Stimulated activated CD8-positive, alpha-beta memory T cell treated with anti-CD3 and anti-CD28 coated beads, Interleukin-15, amount 100 ng/mL, for 24 hours (primary cell): ENCODE measurements around the gene KIF12.

Source experiments
- DNase-seq: peaks from one replicate; pipeline ENCODE4 v3.0.0-alpha.2; 2020; ENCODE audit warnings: low read depth

KIF12 gene

GRCh38 chr9:114123031-114123977 is 24.2 kb upstream of the KIF12 start:
- no peak for DNase-seq

DNA sequence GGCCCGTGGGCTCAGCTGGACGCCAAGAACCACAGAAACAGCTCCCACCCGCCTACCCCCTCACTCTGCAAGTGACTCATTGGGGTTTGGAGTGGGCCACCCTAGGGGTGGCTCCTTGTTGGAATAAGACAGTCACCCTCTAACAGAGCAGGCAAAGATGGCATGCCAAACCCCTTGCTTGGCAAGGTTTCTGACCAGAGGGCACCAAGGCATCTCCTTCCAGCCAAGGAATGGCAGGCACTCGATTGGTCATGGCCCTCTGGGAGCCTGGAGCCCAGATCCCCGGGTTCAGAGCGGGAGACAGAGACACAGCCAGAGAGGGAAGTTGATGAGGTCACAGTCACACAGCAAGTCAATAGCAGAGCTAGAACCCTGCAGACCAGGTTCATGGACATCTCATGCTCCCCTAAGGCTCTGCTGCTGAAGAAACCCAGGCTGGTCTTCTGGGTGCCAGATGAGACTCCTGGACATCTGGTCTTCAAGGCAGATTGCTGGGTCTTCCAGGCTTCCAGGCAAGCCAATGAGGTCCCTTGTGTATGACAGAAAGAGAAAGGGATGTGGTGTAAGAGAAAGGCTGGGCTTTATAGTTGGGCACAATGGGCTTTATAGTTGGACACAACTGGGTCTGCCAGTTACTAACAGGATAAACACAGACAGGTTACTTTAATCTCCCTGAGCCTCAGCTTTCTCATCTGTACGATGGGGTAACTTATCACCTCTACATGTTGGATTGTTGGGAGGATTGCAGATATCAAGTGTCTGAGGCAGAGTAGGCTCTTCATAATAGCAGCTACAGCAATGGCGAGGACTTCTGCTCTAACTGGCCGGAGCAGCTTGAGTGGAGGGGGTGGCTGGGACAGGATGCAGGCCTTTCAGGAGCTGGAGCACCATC is 23.3 kb upstream of the KIF12 start:
- DNase-seq: no peak

GRCh38 chr9:114121227-114122135 is 22.4 kb upstream of the KIF12 start:
- no peak for DNase-seq

- no peak for DNase-seq
These were observed 21.3 kb upstream of the KIF12 start for GRCh38 chr9:114120192-114121014.

GRCh38 chr9:114119242-114120191 is 20.4 kb upstream of the KIF12 start:
- no peak for DNase-seq

DNA sequence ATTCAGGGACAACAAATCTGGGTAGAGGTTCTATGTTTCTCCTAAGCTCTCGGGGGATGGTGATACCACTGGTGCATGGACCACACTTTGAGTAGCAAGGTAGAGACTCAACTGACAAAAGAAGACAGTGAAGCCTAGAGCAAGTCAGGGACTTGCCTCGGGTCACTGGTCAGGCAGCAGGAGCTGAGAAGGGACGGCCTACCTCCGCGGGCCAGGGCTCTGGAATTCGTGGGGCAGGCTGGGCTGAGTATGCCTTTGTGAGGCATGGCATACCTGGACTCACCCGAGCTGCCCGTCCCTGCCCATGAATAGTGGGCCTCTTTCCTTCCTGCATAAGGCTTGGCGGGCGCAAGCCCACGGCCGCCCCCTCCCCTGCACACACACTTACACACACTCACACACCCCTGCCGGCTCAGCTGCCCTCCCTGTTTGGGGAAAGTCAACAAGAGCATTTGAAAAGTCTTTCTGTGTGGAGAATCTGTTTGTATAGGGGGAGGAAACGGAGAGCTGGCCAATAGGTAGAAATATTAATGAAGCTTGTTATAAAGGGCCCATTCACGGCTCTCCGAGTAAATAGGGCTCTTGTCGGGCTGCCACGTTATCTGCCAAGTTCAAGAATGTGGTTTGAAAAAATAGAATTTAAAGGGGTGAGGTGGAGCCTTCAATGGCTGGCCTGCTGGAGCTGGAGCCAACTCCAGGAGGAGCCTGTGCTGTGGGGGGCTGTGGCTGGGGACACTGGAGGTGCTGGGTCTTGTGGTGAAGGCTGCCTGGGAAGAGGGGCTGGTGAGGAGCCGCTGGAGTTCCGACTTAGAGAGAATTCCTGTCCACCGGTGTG is 19.1 kb upstream of the KIF12 start:
- no peak for DNase-seq

- DNase-seq: no peak
These were observed 18.5 kb upstream of the KIF12 start for GRCh38 chr9:114117614-114117995.

- no peak for DNase-seq
These were observed 17.1 kb upstream of the KIF12 start for GRCh38 chr9:114116126-114116747.

DNA sequence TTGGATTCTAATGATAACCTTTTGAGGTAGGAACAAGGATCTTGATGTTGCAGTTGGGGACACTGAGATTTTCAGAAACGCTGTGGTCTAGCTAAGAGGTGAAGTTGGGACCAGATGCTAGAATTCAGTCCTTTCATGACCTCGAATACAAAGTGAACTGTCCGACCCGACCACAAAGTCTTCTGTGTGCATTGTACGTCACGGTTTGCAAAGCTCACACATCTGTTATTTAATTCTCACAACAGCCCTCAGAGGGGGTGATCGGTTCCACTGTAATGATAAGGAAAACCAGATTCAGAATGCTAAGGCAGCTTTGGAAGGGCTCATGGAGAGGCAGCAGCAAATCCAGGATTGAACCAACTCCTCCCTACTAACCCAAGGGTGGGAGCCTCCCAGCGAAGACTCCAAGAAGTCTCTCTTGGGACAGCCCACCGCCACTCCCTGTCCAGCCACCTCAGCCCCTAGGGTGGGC is 16.6 kb upstream of the KIF12 start:
- no peak for DNase-seq

- DNase-seq: no peak
These were observed 15.3 kb upstream of the KIF12 start for GRCh38 chr9:114114364-114114763.

- no peak for DNase-seq
These were observed 13.9 kb upstream of the KIF12 start for GRCh38 chr9:114112778-114113584.

DNA sequence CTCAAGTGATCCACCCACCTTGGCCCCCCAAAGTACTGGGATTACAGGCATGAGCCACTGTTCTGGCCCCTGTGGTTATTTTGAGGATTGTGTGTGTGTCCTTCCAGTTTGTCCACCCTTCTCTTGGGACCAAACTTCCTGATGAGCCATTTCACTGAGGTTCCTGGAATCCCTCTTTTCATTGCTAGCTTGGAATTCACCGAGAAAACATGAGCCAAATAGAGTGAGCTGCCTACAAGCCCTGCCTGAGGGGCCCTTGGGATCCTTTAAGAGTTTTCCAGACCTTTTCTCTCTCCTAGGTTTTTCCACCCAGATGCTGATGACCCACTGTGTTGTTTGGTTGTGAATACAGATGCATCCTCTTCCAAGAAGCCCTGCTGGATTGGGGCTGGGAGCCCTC is 13.2 kb upstream of the KIF12 start:
- DNase-seq: no peak

GRCh38 chr9:114110180-114110579 is 11.1 kb upstream of the KIF12 start:
- no peak for DNase-seq

DNA sequence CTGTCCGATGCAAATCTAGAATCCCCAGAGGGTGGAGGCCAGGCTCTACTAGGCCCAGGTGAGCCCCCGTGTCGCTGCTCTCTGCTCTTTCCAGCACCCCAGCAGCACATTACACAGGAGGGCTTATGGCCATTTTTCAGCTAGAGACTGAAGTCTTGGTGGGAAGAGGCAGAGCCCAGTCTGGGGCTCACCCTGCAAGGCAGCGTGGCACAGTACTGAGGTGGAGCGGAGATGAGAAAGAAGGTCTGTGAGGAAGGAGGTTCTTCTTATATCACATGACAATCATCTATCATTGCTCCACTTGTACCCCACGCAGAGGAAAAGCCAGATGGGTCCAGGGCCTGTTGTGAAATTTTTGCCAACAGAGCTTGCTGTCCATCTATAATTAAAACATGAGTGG is 10.0 kb upstream of the KIF12 start:
- no peak for DNase-seq

GRCh38 chr9:114108016-114108833 is 9.1 kb upstream of the KIF12 start:
- DNase-seq: peak; percentile 44

DNA sequence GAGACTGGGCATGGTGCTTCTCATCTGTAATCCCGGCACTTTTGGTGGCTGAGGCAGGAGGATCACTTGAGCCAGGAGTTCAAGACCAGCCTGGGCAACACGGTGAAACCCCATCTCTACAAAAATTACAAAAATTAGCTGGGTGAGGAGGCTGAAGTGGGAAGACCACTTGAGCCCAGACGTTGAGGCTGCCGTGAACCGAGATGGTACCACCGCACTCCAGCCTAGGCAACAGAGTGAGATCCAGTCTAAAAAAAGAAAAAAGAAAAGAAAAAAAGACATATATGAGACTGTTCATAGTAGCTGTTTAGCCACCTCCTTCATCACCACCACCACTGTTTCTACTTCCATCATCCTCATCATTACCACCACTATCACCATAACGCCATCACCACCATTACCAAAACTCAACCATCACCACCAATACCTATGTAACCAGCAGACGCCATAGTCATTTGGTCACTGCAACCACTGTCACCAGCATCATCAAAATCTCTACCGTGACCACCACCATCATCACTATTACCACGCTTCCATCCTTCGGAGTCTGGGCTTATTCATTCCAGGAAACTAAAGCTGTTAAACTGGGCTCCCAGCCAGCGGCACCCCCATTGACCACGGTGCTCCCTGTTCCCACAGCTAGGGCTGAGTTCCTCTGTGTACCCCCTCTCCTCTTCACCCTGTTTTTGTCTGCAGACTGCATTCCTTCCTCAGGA is 8.4 kb upstream of the KIF12 start:
- no peak for DNase-seq
